ENCODE measurements around the gene METTL22. TPM values are rescaled to one million over a fixed set of nuclear protein-coding genes. Genes with fewer than 3 reads are reported as not detected.

METTL22 gene
- total RNA-seq, 1 donor from 2014 or later = 87.9 TPM

- DNase-seq = no peak
- H3K36me3 Mint-ChIP-seq (ENCODE audit: unreplicated experiment) = peaks cover 13% of the 10 kb centered on the region
- peaks cover 11% of the 10 kb centered on the region for H3K9me3 Mint-ChIP-seq (ENCODE audit: unreplicated experiment)
- H3K27me3 Mint-ChIP-seq (ENCODE audit: unreplicated experiment) = peaks cover 4% of the 10 kb centered on the region
- peaks cover 7% of the 10 kb centered on the region for H3K4me1 Mint-ChIP-seq (ENCODE audit: low read depth, unreplicated experiment)
- no peak overlapping the region for H3K4me3 Mint-ChIP-seq (ENCODE audit: unreplicated experiment)
- no peak for TF ChIP-seq CTCF (IDR thresholded peaks at IDR 0.05; ENCODE audit: partially characterized antibody, unreplicated experiment)
- no peak overlapping the region for H3K27ac Mint-ChIP-seq (ENCODE audit: unreplicated experiment)
These were observed 68.2 kb downstream of the METTL22 start for GRCh38 chr16:8689686-8690085.

- Mint-ChIP-seq H3K9me3 (ENCODE audit: unreplicated experiment) (peaks cover 9% of the 10 kb centered on the region), H3K4me1 (ENCODE audit: low read depth, unreplicated experiment) (peaks cover 14% of the 10 kb centered on the region), H3K27ac (ENCODE audit: unreplicated experiment) (no peak overlapping the region), H3K4me3 (ENCODE audit: unreplicated experiment) (no peak overlapping the region), H3K27me3 (ENCODE audit: unreplicated experiment) (peaks cover 4% of the 10 kb centered on the region), H3K36me3 (ENCODE audit: unreplicated experiment) (peaks cover 10% of the 10 kb centered on the region)
- DNase-seq = no peak
- no peak for TF ChIP-seq CTCF (IDR thresholded peaks at IDR 0.05; ENCODE audit: partially characterized antibody, unreplicated experiment)
These were observed 70.2 kb downstream of the METTL22 start for GRCh38 chr16:8691728-8692127.

- H3K27me3 Mint-ChIP-seq (ENCODE audit: unreplicated experiment) = peaks cover 5% of the 10 kb centered on the region
- no peak overlapping the region for H3K4me3 Mint-ChIP-seq (ENCODE audit: unreplicated experiment)
- no peak for TF ChIP-seq CTCF (IDR thresholded peaks at IDR 0.05; ENCODE audit: partially characterized antibody, unreplicated experiment)
- no peaks in the 10 kb centered on the region for H3K9me3 Mint-ChIP-seq (ENCODE audit: unreplicated experiment)
- H3K36me3 Mint-ChIP-seq (ENCODE audit: unreplicated experiment) = no peaks in the 10 kb centered on the region
- H3K4me1 Mint-ChIP-seq (ENCODE audit: low read depth, unreplicated experiment) = peaks cover 19% of the 10 kb centered on the region
- no peak for DNase-seq
- peak overlapping the region; percentile 9 for H3K27ac Mint-ChIP-seq (ENCODE audit: unreplicated experiment)
These were observed 73.6 kb downstream of the METTL22 start for GRCh38 chr16:8694795-8695728.

- Mint-ChIP-seq H3K27me3 (ENCODE audit: unreplicated experiment) (peaks cover 5% of the 10 kb centered on the region), H3K27ac (ENCODE audit: unreplicated experiment) (peak overlapping the region; percentile 81), H3K4me1 (ENCODE audit: low read depth, unreplicated experiment) (peaks cover 19% of the 10 kb centered on the region), H3K9me3 (ENCODE audit: unreplicated experiment) (no peaks in the 10 kb centered on the region), H3K36me3 (ENCODE audit: unreplicated experiment) (no peaks in the 10 kb centered on the region), H3K4me3 (ENCODE audit: unreplicated experiment) (peak overlapping the region; percentile 66)
- TF ChIP-seq CTCF (IDR thresholded peaks at IDR 0.05; ENCODE audit: partially characterized antibody, unreplicated experiment) = no peak
- DNase-seq = no peak
These were observed 75.4 kb downstream of the METTL22 start for GRCh38 chr16:8696880-8697279.

GRCh38 chr16:8697965-8698364, 76.5 kb downstream of the METTL22 start:
- no peak for DNase-seq
- Mint-ChIP-seq H3K36me3 (ENCODE audit: unreplicated experiment) (no peaks in the 10 kb centered on the region), H3K27ac (ENCODE audit: unreplicated experiment) (no peak overlapping the region), H3K9me3 (ENCODE audit: unreplicated experiment) (no peaks in the 10 kb centered on the region), H3K4me1 (ENCODE audit: low read depth, unreplicated experiment) (peaks cover 19% of the 10 kb centered on the region), H3K27me3 (ENCODE audit: unreplicated experiment) (peaks cover 5% of the 10 kb centered on the region), H3K4me3 (ENCODE audit: unreplicated experiment) (no peak overlapping the region)
- no peak for TF ChIP-seq CTCF (IDR thresholded peaks at IDR 0.05; ENCODE audit: partially characterized antibody, unreplicated experiment)
